Jurkat, Clone E6-1 (cell line): ENCODE results near the gene HSD11B1.

ENCODE experiments used
- DNase-seq: peaks from one replicate; pipeline ENCODE4 v3.0.0-alpha.2; 2011; ENCODE audit warnings: low read depth, low spot score
- H3K4me3 ChIP-seq: 2 replicates; pipeline ENCODE4 v1.5.1; 2011; ENCODE audit warnings: mild to moderate bottlenecking, low read length, control low read depth, moderate library complexity

HSD11B1 gene

GRCh38 chr1:209747580-209748262 is 43.1 kb downstream of the HSD11B1 start:
- peak overlapping the region; percentile 51 for H3K4me3 ChIP-seq
- DNase-seq = no peak

GRCh38 chr1:209748620-209749019 is 44.0 kb downstream of the HSD11B1 start:
- H3K4me3 ChIP-seq = no peak overlapping the region
- DNase-seq = no peak

- no peak overlapping the region for H3K4me3 ChIP-seq
These were observed 44.6 kb downstream of the HSD11B1 start for GRCh38 chr1:209749205-209749604.

GRCh38 chr1:209749670-209750323 is 45.2 kb downstream of the HSD11B1 start:
- no peak for DNase-seq
- no peak overlapping the region for H3K4me3 ChIP-seq

More at GRCh38 chr1:209749205-209749604, 44.6 kb downstream of the HSD11B1 start:
- DNase-seq = no peak

- H3K4me3 ChIP-seq = no peak overlapping the region
- DNase-seq = no peak
These were observed 47.1 kb downstream of the HSD11B1 start for GRCh38 chr1:209751627-209752231.

GRCh38 chr1:209752890-209753289 is 48.2 kb downstream of the HSD11B1 start:
- no peak overlapping the region for H3K4me3 ChIP-seq
- DNase-seq = no peak

- no peak for DNase-seq
- H3K4me3 ChIP-seq = peak overlapping the region; percentile 87
These were observed 50.6 kb downstream of the HSD11B1 start for GRCh38 chr1:209755256-209755655.

- peak; percentile 96 for DNase-seq
- peak within 1 kb of the TSS; percentile 87 for H3K4me3 ChIP-seq
These were observed 51.4 kb downstream of the HSD11B1 start, which contains the start of gene TRAF3IP3 for GRCh38 chr1:209755926-209756614. TRAF3IP3 (plus strand) TSS chr1:209756053; CDS start chr1:209760040, 3,987 bp downstream.

GRCh38 chr1:209756615-209757445 is 52.2 kb downstream of the HSD11B1 start:
- peak overlapping the region; percentile 87 for H3K4me3 ChIP-seq
- peak; percentile 55 for DNase-seq

- no peak overlapping the region for H3K4me3 ChIP-seq
- no peak for DNase-seq
These were observed 53.8 kb downstream of the HSD11B1 start for GRCh38 chr1:209758400-209758799.

- no peak overlapping the region for H3K4me3 ChIP-seq
- DNase-seq = no peak
These were observed 55.2 kb downstream of the HSD11B1 start for GRCh38 chr1:209759829-209760359.

- no peak for DNase-seq
- H3K4me3 ChIP-seq = no peak overlapping the region
These were observed 56.5 kb downstream of the HSD11B1 start for GRCh38 chr1:209761011-209761635.

- H3K4me3 ChIP-seq = no peak overlapping the region
- DNase-seq = no peak
These were observed 61.4 kb downstream of the HSD11B1 start for GRCh38 chr1:209766051-209766450.

- no peak for DNase-seq
- no peak overlapping the region; the same call in 1 of the 2 replicates for H3K4me3 ChIP-seq
These were observed 62.5 kb downstream of the HSD11B1 start for GRCh38 chr1:209767096-209767495.

- peak; percentile 70 for DNase-seq
- peak overlapping the region; percentile 69 for H3K4me3 ChIP-seq
These were observed 63.1 kb downstream of the HSD11B1 start for GRCh38 chr1:209767706-209768105.

- peak; percentile 99 for DNase-seq
- peak overlapping the region; percentile 69 for H3K4me3 ChIP-seq
These were observed 63.7 kb downstream of the HSD11B1 start for GRCh38 chr1:209768354-209768774.

- peak; percentile 94 for DNase-seq
- H3K4me3 ChIP-seq = peak overlapping the region; percentile 69
These were observed 64.7 kb downstream of the HSD11B1 start for GRCh38 chr1:209769171-209769904.
